Measurements from ENCODE around the gene CYSTM1. TPM values are rescaled to one million over a fixed set of nuclear protein-coding genes. Genes with fewer than 3 reads are reported as not detected.

CYSTM1 gene
- total and polyA plus RNA-seq, 2 donors (not counting 3 experiments of a cell fraction or from before 2014, with no cell fraction given): 28.9 to 41.5 TPM

DNA sequence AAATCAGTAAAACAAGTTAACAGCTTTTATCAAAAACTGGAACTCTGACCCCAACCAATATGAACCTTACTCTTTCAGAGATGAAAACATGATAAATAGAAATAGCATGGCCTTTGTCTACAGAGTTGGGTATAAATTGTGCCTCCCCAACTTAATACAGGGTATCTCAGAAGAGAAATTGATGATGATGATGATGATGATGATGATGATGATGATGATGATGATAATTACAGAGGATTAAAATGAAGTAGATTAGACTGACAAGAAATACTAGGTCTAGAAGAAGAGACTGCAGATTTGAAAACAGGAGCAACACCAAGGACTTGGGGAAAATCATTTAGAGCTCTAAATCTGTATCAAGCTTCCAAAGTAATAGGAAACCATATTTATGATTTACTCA, 100.8 kb downstream of the CYSTM1 start:
- Histone ChIP-seq H3K4me3 (replicated peaks in 1 of 3; ENCODE audit: insufficient read depth in 1 of 3, low read depth in 1 of 3, low read length in 3 of 3) (no peak overlapping the region), H2AFZ (ENCODE audit: low read depth, low read length) (no peak overlapping the region), H3K79me2 (ENCODE audit: control insufficient read depth, insufficient read depth, low read length) (peaks cover 15% of the 10 kb centered on the region), H3K36me3 (ENCODE audit: control insufficient read depth in 2 of 2, extremely low read depth in 1 of 2, insufficient read depth in 2 of 2, low read length in 2 of 2) (no peaks in the 10 kb centered on the region), H3K27me3 (ENCODE audit: control insufficient read depth in 2 of 2, insufficient read depth in 2 of 2, low read length in 2 of 2) (no peaks in the 10 kb centered on the region), H4K20me1 (replicated peaks; ENCODE audit: control insufficient read depth, extremely low read depth, insufficient read depth, low read length) (no peaks in the 10 kb centered on the region), H3K4me2 (ENCODE audit: insufficient read depth, low read length) (no peak overlapping the region), H3K9me3 (replicated peaks; ENCODE audit: control insufficient read depth, insufficient read depth, low read length) (no peaks in the 10 kb centered on the region), H3K9ac (replicated peaks; ENCODE audit: extremely low read depth, insufficient read depth, low read length) (no peak overlapping the region), H3K9me1 (replicated peaks; ENCODE audit: control insufficient read depth, extremely low read depth, insufficient read depth, low read length) (no peaks in the 10 kb centered on the region), H3K4me1 (ENCODE audit: control insufficient read depth, extremely low read depth, insufficient read depth, low read length) (peaks cover 6% of the 10 kb centered on the region), H3K27ac (ENCODE audit: insufficient read depth, low read depth, low read length) (no peak overlapping the region)
- FAIRE-seq: no peak
- CTCF ChIA-PET: interaction anchor here (0.7 to 1.5 kb wide), 5 partner anchors 9 to 76 kb away, joined by 3 to 7 read pairs (median 3); no protein-coding TSS in a partner anchor
- POLR2A ChIA-PET: interaction anchor here (1.2 kb wide), 1 partner anchor 71 kb away, joined by 3 read pairs; the partner anchor contains the start of gene HBEGF
- no TSS peak for BruUV-seq (replicated peaks)
- TF ChIP-seq GATA2 (IDR thresholded peaks at IDR 0.05; ENCODE audit: insufficient read depth, insufficient read length, low read depth, low read length) (no peak), POLR2AphosphoS5 (IDR thresholded peaks at IDR 0.05; ENCODE audit: insufficient read depth, low read depth, low read length) (no peak), JUN (IDR thresholded peaks at IDR 0.05; ENCODE audit: borderline replicate concordance, insufficient read depth, insufficient read length, low read depth) (no peak), POLR2A (IDR thresholded peaks at IDR 0.05; ENCODE audit: low read depth, low read length) (no peak), MYC (IDR thresholded peaks at IDR 0.05; ENCODE audit: low read depth, low read length) (no peak), FOS (IDR thresholded peaks at IDR 0.05; ENCODE audit: borderline replicate concordance, insufficient read depth, low read length) (no peak), EZH2 (IDR thresholded peaks at IDR 0.05; ENCODE audit: borderline replicate concordance, low read depth, low read length, severe bottlenecking) (no peak)
- TF ChIP-seq, protein P1, sequence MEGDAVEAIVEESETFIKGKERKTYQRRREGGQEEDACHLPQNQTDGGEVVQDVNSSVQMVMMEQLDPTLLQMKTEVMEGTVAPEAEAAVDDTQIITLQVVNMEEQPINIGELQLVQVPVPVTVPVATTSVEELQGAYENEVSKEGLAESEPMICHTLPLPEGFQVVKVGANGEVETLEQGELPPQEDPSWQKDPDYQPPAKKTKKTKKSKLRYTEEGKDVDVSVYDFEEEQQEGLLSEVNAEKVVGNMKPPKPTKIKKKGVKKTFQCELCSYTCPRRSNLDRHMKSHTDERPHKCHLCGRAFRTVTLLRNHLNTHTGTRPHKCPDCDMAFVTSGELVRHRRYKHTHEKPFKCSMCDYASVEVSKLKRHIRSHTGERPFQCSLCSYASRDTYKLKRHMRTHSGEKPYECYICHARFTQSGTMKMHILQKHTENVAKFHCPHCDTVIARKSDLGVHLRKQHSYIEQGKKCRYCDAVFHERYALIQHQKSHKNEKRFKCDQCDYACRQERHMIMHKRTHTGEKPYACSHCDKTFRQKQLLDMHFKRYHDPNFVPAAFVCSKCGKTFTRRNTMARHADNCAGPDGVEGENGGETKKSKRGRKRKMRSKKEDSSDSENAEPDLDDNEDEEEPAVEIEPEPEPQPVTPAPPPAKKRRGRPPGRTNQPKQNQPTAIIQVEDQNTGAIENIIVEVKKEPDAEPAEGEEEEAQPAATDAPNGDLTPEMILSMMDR (IDR thresholded peaks at IDR 0.05; ENCODE audit: extremely low read depth in 1 of 2, insufficient read depth in 1 of 2, low read depth in 1 of 2, low read length in 2 of 2): no peak
- TF ChIP-seq, protein P2, sequence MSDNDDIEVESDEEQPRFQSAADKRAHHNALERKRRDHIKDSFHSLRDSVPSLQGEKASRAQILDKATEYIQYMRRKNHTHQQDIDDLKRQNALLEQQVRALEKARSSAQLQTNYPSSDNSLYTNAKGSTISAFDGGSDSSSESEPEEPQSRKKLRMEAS (IDR thresholded peaks at IDR 0.05; ENCODE audit: insufficient read depth, insufficient read length): no peak
- intact Hi-C loops (cut with micrococcal nuclease): no loop called here
- dilution Hi-C loops (cut with MboI; ENCODE audit: extremely low pct_ligation_motif_present, low sequenced_read_pairs): no loop called here
- DNase-seq (ENCODE audit: low read depth, low spot score): no peak
